Endothelial cell of hepatic sinusoid (primary cell): ENCODE data around the gene MYO5B.

Experiments used
- in situ Hi-C: cut with HindIII; loops from 2 replicates; pipeline ENCODE4 v1.10.0; 2017; ENCODE audit warnings: low sequenced_read_pairs

Gene MYO5B

GRCh38 chr18:50154420-50154819 is 40.5 kb downstream of the MYO5B start:
- in situ Hi-C loops, result no loop called here

- in situ Hi-C loops, result no loop called here
These were observed 42.0 kb downstream of the MYO5B start for GRCh38 chr18:50152900-50153299.

- in situ Hi-C loops, result no loop called here
These were observed 43.0 kb downstream of the MYO5B start for GRCh38 chr18:50151926-50152325.

GRCh38 chr18:50144540-50144939 is 50.4 kb downstream of the MYO5B start:
- in situ Hi-C loops, result loop anchor here (5.0 kb wide), 2 partner anchors 33 to 87 kb away; no protein-coding TSS in a partner anchor

GRCh38 chr18:50143886-50144285 is 51.1 kb downstream of the MYO5B start:
- in situ Hi-C loops, result loop anchor here (5.0 kb wide), 2 partner anchors 33 to 87 kb away; no protein-coding TSS in a partner anchor

- in situ Hi-C loops, result loop anchor here (5.0 kb wide), 2 partner anchors 34 to 86 kb away; no protein-coding TSS in a partner anchor
These were observed 51.7 kb downstream of the MYO5B start for GRCh38 chr18:50143294-50143693.

- in situ Hi-C loops, result loop anchor here (5.0 kb wide), 2 partner anchors 35 to 85 kb away; no protein-coding TSS in a partner anchor
These were observed 52.4 kb downstream of the MYO5B start for GRCh38 chr18:50142441-50143120.

- in situ Hi-C loops, result no loop called here
These were observed 56.5 kb downstream of the MYO5B start for GRCh38 chr18:50138181-50139064.

- in situ Hi-C loops, result no loop called here
These were observed 59.0 kb downstream of the MYO5B start for GRCh38 chr18:50135903-50136302.

GRCh38 chr18:50133526-50133925 is 61.4 kb downstream of the MYO5B start:
- in situ Hi-C loops, result no loop called here

GRCh38 chr18:50131591-50131990 is 63.4 kb downstream of the MYO5B start:
- in situ Hi-C loops, result no loop called here

- in situ Hi-C loops, result no loop called here
These were observed 66.3 kb downstream of the MYO5B start for GRCh38 chr18:50128506-50129271.

GRCh38 chr18:50127516-50128210 is 67.3 kb downstream of the MYO5B start:
- in situ Hi-C loops, result no loop called here

- in situ Hi-C loops, result no loop called here
These were observed 68.5 kb downstream of the MYO5B start for GRCh38 chr18:50126471-50126870.

- in situ Hi-C loops, result no loop called here
These were observed 69.5 kb downstream of the MYO5B start for GRCh38 chr18:50125456-50125855.

- in situ Hi-C loops, result no loop called here
These were observed 75.7 kb downstream of the MYO5B start for GRCh38 chr18:50119296-50119695.

GRCh38 chr18:50117863-50118262 is 77.1 kb downstream of the MYO5B start:
- in situ Hi-C loops, result no loop called here

GRCh38 chr18:50115095-50115494 is 79.9 kb downstream of the MYO5B start:
- in situ Hi-C loops, result no loop called here

GRCh38 chr18:50114448-50114847 is 80.5 kb downstream of the MYO5B start:
- in situ Hi-C loops, result no loop called here

- in situ Hi-C loops, result no loop called here
These were observed 81.2 kb downstream of the MYO5B start for GRCh38 chr18:50113726-50114125.
